SK-N-SH (cell line): Measurements from ENCODE around the gene HDAC2. TPM values are rescaled to one million over a fixed set of nuclear protein-coding genes. Genes with fewer than 3 reads are reported as not detected.

Source experiments
- CTCF ChIA-PET: fragments of 300-600, 350-600 bp; formaldehyde crosslinking; extraction: SDS; loops from one replicate; lab custom pipeline; 2021; lab: Yijun Ruan, JAX
- POLR2A ChIA-PET: fragments of 350-600 bp; sonication (Branson Sonifier 250); formaldehyde crosslinking; extraction: SDS; loops from one replicate; lab custom pipeline; 2020; ENCODE audit warnings: antibody characterized with exemption, inconsistent platforms; lab: Yijun Ruan, JAX
- DNase-seq: peaks from one replicate; pipeline ENCODE4 v3.0.0; 2012
- H2AFZ ChIP-seq: fragments of 200-600 bp; sonication (generic); 2 replicates; pipeline ENCODE4 v1.8.1; 2016; ENCODE audit warnings: antibody characterized with exemption, mild to moderate bottlenecking, low read depth
- H3F3A ChIP-seq: fragments of 200-600 bp; sonication (generic); replicated peaks from 2 replicates; pipeline ENCODE3; 2016; ENCODE audit warnings: antibody characterized with exemption, mild to moderate bottlenecking; ENCODE audit not compliant: insufficient read depth
- H3K27ac ChIP-seq, 2 experiments: fragments of 200-500 bp in 1 of 2; fragments of 200-600 bp in 1 of 2; sonication (Bioruptor generic) in 1 of 2; sonication (generic), shearing (Covaris generic) in 1 of 2; 2 replicates each; pipeline versions ENCODE4 v1.5.1 to v1.6.1; 2014 to 2016; ENCODE audit warnings: low read depth in 2 of 2, inconsistent platforms in 1 of 2, low read length in 1 of 2, mild to moderate bottlenecking in 1 of 2, mixed read lengths in 1 of 2
- H3K27me3 ChIP-seq: fragments of 200-600 bp; sonication (generic), shearing (Covaris generic); 2 replicates; pipeline ENCODE4 v1.6.1; 2016; ENCODE audit warnings: mixed run types; ENCODE audit not compliant: insufficient read depth
- H3K36me3 ChIP-seq, 2 experiments: fragments of 200-500 bp in 1 of 2; fragments of 200-600 bp in 1 of 2; sonication (Bioruptor generic) in 1 of 2; sonication (generic) in 1 of 2; replicated peaks in 1 of 2; 2 replicates each; pipeline versions ENCODE3 to v1.5.1; 2014 to 2016; ENCODE audit warnings: low read length in 1 of 2, mild to moderate bottlenecking in 1 of 2; ENCODE audit not compliant: insufficient read depth in 2 of 2, control insufficient read depth in 1 of 2
- H3K4me1 ChIP-seq, 2 experiments: fragments of 200-500 bp in 1 of 2; fragments of 200-600 bp in 1 of 2; sonication (Bioruptor generic) in 1 of 2; sonication (generic), shearing (Covaris generic) in 1 of 2; 2 replicates each; pipeline versions ENCODE4 v1.5.1 to v1.6.1; 2014 to 2016; ENCODE audit warnings: low read depth in 1 of 2, low read length in 1 of 2, mixed run types in 1 of 2; ENCODE audit not compliant: insufficient read depth in 2 of 2, control insufficient read depth in 1 of 2
- H3K4me2 ChIP-seq: fragments of 200-600 bp; sonication (generic), shearing (Covaris generic); 2 replicates; pipeline ENCODE4 v1.6.1; 2017; ENCODE audit warnings: mixed run types
- H3K4me3 ChIP-seq, 2 experiments: fragments of 200-500 bp in 1 of 2; fragments of 200-600 bp in 1 of 2; sonication (Bioruptor generic) in 1 of 2; sonication (generic), shearing (Covaris generic) in 1 of 2; 2 replicates each; pipeline versions ENCODE4 v1.5.1 to v1.8.1; 2014 to 2016; ENCODE audit warnings: low read depth in 2 of 2, inconsistent platforms in 1 of 2, low read length in 1 of 2, mild to moderate bottlenecking in 1 of 2, mixed read lengths in 1 of 2, moderate library complexity in 1 of 2
- H3K79me2 ChIP-seq: fragments of 200-600 bp; sonication (generic); 2 replicates; pipeline ENCODE4 v1.8.1; 2017; ENCODE audit warnings: mild to moderate bottlenecking; ENCODE audit not compliant: insufficient read depth
- H3K9ac ChIP-seq: fragments of 200-600 bp; sonication (generic); 2 replicates; pipeline ENCODE4 v1.6.1; 2017; ENCODE audit warnings: mixed run types
- H3K9me2 ChIP-seq: fragments of 200-600 bp; sonication (generic); 2 replicates; pipeline ENCODE4 v1.6.1; 2017; ENCODE audit warnings: mixed run types
- H3K9me3 ChIP-seq: fragments of 200-600 bp; sonication (generic); 2 replicates; pipeline ENCODE4 v1.6.1; 2017; ENCODE audit warnings: mixed run types, mild to moderate bottlenecking, moderate library complexity
- H4K20me1 ChIP-seq: fragments of 200-600 bp; sonication (generic); 2 replicates; pipeline ENCODE4 v1.6.1; 2017; ENCODE audit warnings: mild to moderate bottlenecking, mixed run types; ENCODE audit not compliant: insufficient read depth
- CTCF ChIP-seq: fragments of 200-600 bp; sonication (generic); IDR thresholded peaks from 2 replicates; pipeline ENCODE4 v1.6.1; 2017; ENCODE audit warnings: antibody characterized with exemption, mild to moderate bottlenecking, moderate library complexity
- EP300 ChIP-seq, 2 experiments: IDR thresholded peaks; 2 replicates each; pipeline versions ENCODE4 v1.4.0 to v1.6.1; 2012; ENCODE audit warnings: borderline replicate concordance in 1 of 2, low read depth in 1 of 2, low read length in 1 of 2
- FOXM1 ChIP-seq: IDR thresholded peaks from 2 replicates; pipeline ENCODE4 v1.4.0; 2012; ENCODE audit warnings: low read depth, mild to moderate bottlenecking
- IRF3 ChIP-seq: fragments of 150-350 bp; IDR thresholded peaks from 2 replicates; pipeline ENCODE4 v1.6.1; 2016; ENCODE audit warnings: mild to moderate bottlenecking, low read depth, low read length
- MAX ChIP-seq: IDR thresholded peaks from 2 replicates; pipeline ENCODE4 v1.4.0; 2012; ENCODE audit warnings: low read depth
- MEF2A ChIP-seq: IDR thresholded peaks from 2 replicates; pipeline ENCODE4 v1.4.0; 2012; ENCODE audit warnings: low read depth, borderline replicate concordance
- NRF1 ChIP-seq: IDR thresholded peaks from 2 replicates; pipeline ENCODE4 v1.6.1; 2012; ENCODE audit warnings: low read depth, mild to moderate bottlenecking, low read length
- REST ChIP-seq: IDR thresholded peaks from 2 replicates; pipeline ENCODE4 v1.6.1; 2012; ENCODE audit warnings: mild to moderate bottlenecking, low read depth, low read length, moderate library complexity
- RFX5 ChIP-seq: IDR thresholded peaks from 2 replicates; pipeline ENCODE4 v1.6.1; 2012; ENCODE audit warnings: mild to moderate bottlenecking, improper control_type of control experiment, low read length
- RXRA ChIP-seq: IDR thresholded peaks from 2 replicates; pipeline ENCODE4 v1.4.0; 2012; ENCODE audit warnings: low read depth, mild to moderate bottlenecking, borderline replicate concordance
- SMC3 ChIP-seq: IDR thresholded peaks from 2 replicates; pipeline ENCODE4 v1.6.1; 2012; ENCODE audit warnings: low read depth, low read length, improper control_type of control experiment
- USF1 ChIP-seq: IDR thresholded peaks from 2 replicates; pipeline ENCODE4 v1.4.0; 2012; ENCODE audit warnings: low read depth, borderline replicate concordance
- USF2 ChIP-seq: fragments of 150-350 bp; IDR thresholded peaks from 2 replicates; pipeline ENCODE4 v1.6.1; 2017; ENCODE audit warnings: antibody characterized with exemption, low read length, low read depth, borderline replicate concordance
- WGBS: methylation state at CpG from one replicate; pipeline ENCODE4 v1.1.6; 2017; ENCODE audit warnings: low lambda C conversion rate; 5-methylcytosine and 5-hydroxymethylcytosine counted together
- polyA plus RNA-seq, 3 experiments: library from polyadenylated mRNA; depleted of rRNA; stranded (reverse); fragments of >200 nt; gene quantifications; 2 replicates each; pipeline ENCODE4 v1.2.3, GENCODE V29; 2012

HDAC2 gene
- polyA plus RNA-seq, 1 of the 3 experiments (the other 2 are of a cell fraction), result 90.4 TPM

- no peak for DNase-seq
- no peaks in the 10 kb centered on the region for H3K36me3 ChIP-seq
- no peaks in the 10 kb centered on the region for H3K9me2 ChIP-seq
- no peaks in the 10 kb centered on the region for H4K20me1 ChIP-seq
- no peak overlapping the region for H3K4me3 ChIP-seq
- no peak overlapping the region for H3K27ac ChIP-seq
- CTCF ChIA-PET, result no interaction called here
- 93% methylated on average over 2 of the region's 2 CpGs for WGBS
- H2AFZ ChIP-seq, result no peak overlapping the region
- peaks cover 18% of the 10 kb centered on the region for H3F3A ChIP-seq
- H3K4me1 ChIP-seq, result peaks cover 11 to 24% of the 10 kb centered on the region in 2 experiments
- H3K79me2 ChIP-seq, result no peaks in the 10 kb centered on the region
- no peak for TF ChIP-seq MEF2A
- no peak for TF ChIP-seq USF1
- TF ChIP-seq USF2, result no peak
- TF ChIP-seq RFX5, result no peak
- no peak for TF ChIP-seq NRF1
- no peak for TF ChIP-seq RXRA
- no peak for TF ChIP-seq FOXM1
- no peak for TF ChIP-seq IRF3
- TF ChIP-seq EP300 (IDR thresholded peaks at IDR 0.05; ENCODE audit: borderline replicate concordance in 1 of 2, low read depth in 1 of 2, low read length in 1 of 2), result no peak
- TF ChIP-seq SMC3, result no peak
- TF ChIP-seq CTCF, result no peak
- TF ChIP-seq MAX, result no peak
- TF ChIP-seq, all 33 proteins: peak for 0
- Histone ChIP-seq H3K9me3 (no peaks in the 10 kb centered on the region), H3K9ac (no peak overlapping the region), H3K4me2 (no peak overlapping the region), H3K27me3 (no peaks in the 10 kb centered on the region)
- POLR2A ChIA-PET, result no interaction called here
These were observed 28.3 kb upstream of the HDAC2 start for GRCh38 chr6:113999284-113999683.

GRCh38 chr6:113998811-113999210, 27.9 kb upstream of the HDAC2 start:
- H3K4me3 ChIP-seq, result no peak overlapping the region
- no peaks in the 10 kb centered on the region for H3K79me2 ChIP-seq
- peaks cover 18% of the 10 kb centered on the region for H3F3A ChIP-seq
- H4K20me1 ChIP-seq, result no peaks in the 10 kb centered on the region
- no peak overlapping the region for H3K4me2 ChIP-seq
- CTCF ChIA-PET, result no interaction called here
- no peaks in the 10 kb centered on the region for H3K9me3 ChIP-seq
- H3K36me3 ChIP-seq, result no peaks in the 10 kb centered on the region
- POLR2A ChIA-PET, result no interaction called here
- TF ChIP-seq FOXM1 (no peak), REST (no peak)
- H3K27me3 ChIP-seq, result no peaks in the 10 kb centered on the region
- H3K4me1 ChIP-seq, result peaks cover 11 to 24% of the 10 kb centered on the region in 2 experiments
- no peak overlapping the region for H2AFZ ChIP-seq
- DNase-seq, result no peak
- no peaks in the 10 kb centered on the region for H3K9me2 ChIP-seq
- H3K27ac ChIP-seq, result no peak overlapping the region
- H3K9ac ChIP-seq, result no peak overlapping the region
